Measurements from ENCODE around the gene RAB41.

GRCh38 chrX:70255452-70255851 is 26.5 kb upstream of the RAB41 start:
- TF ChIP-seq CTCF (IDR thresholded peaks at IDR 0.05) (no peak), POLR2AphosphoS5 (IDR thresholded peaks at IDR 0.05; ENCODE audit: low read depth, low read length) (no peak), SIN3A (IDR thresholded peaks at IDR 0.05; ENCODE audit: borderline replicate concordance, insufficient read depth, low read depth, low read length) (no peak)

Data from Panc1 (cell line).